ENCODE results near the gene HOPX.
"Not testable (repeated sequence)": the region's sequence is repeated elsewhere in the genome, so short reads cannot be mapped to it uniquely, and the experiment has no call there.

Gene HOPX

GRCh38 chr4:56727150-56727549 is 46.1 kb upstream of the HOPX start:
- no peak overlapping the region for H3K4me3 ChIP-seq (ENCODE audit: low read depth, low read length)
- ChIA-PET CTCF (interaction anchor here (0.6 to 1.1 kb wide), 3 partner anchors 16 to 74 kb away, joined by 3 to 5 read pairs (median 3); no protein-coding TSS in a partner anchor), POLR2A (no interaction called here)
- TF ChIP-seq PRDM10 (tag by site-specific recombination; IDR thresholded peaks at IDR 0.05), result no peak
- TF ChIP-seq ZNF280D (tag by site-specific recombination; IDR thresholded peaks at IDR 0.05), result no peak
- TF ChIP-seq TRIM28 (IDR thresholded peaks at IDR 0.05; ENCODE audit: borderline replicate concordance, low read length), result peak; percentile 81
- H3K27ac ChIP-seq (ENCODE audit: extremely low read depth, low read depth, low read length), result no peak overlapping the region
- H3K36me3 ChIP-seq (ENCODE audit: control insufficient read depth in 2 of 2, insufficient read depth in 1 of 2, low read length in 2 of 2), result no peaks in the 10 kb centered on the region
- no peaks in the 10 kb centered on the region for H3K9me3 ChIP-seq (ENCODE audit: control insufficient read depth, insufficient read depth, low read depth, low read length)
- no peaks in the 10 kb centered on the region for H3K4me1 ChIP-seq (ENCODE audit: control insufficient read depth, insufficient read depth, low read length)

- POLR2A ChIA-PET; H3K4me1 ChIP-seq (ENCODE audit: control insufficient read depth, insufficient read depth, low read length); H3K27ac ChIP-seq (ENCODE audit: extremely low read depth, low read depth, low read length); H3K4me3 ChIP-seq (ENCODE audit: low read depth, low read length); H3K9me3 ChIP-seq (ENCODE audit: control insufficient read depth, insufficient read depth, low read depth, low read length); H3K36me3 ChIP-seq (ENCODE audit: control insufficient read depth in 2 of 2, insufficient read depth in 1 of 2, low read length in 2 of 2): not testable (repeated sequence)
- CTCF ChIA-PET, result interaction anchor here (0.6 to 1.1 kb wide), 4 partner anchors 15 to 57 kb away, joined by 3 to 5 read pairs (median 3); no protein-coding TSS in a partner anchor
- TF ChIP-seq ZNF580 (tag by site-specific recombination; IDR thresholded peaks at IDR 0.05), result peak; percentile 72; the same call in 1 of the 2 replicates
- peak; percentile 92 for TF ChIP-seq ZNF146 (tag by site-specific recombination; IDR thresholded peaks at IDR 0.05)
Measured at GRCh38 chr4:56726593-56726992, 45.5 kb upstream of the HOPX start.

GRCh38 chr4:56723659-56724230 is 42.6 kb upstream of the HOPX start:
- Histone ChIP-seq H3K27ac (ENCODE audit: extremely low read depth, low read depth, low read length) (no peak overlapping the region), H3K4me1 (ENCODE audit: control insufficient read depth, insufficient read depth, low read length) (no peaks in the 10 kb centered on the region), H3K4me3 (ENCODE audit: low read depth, low read length) (no peak overlapping the region), H3K9me3 (ENCODE audit: control insufficient read depth, insufficient read depth, low read depth, low read length) (no peaks in the 10 kb centered on the region), H3K36me3 (ENCODE audit: control insufficient read depth in 2 of 2, insufficient read depth in 1 of 2, low read length in 2 of 2) (no peaks in the 10 kb centered on the region)
- POLR2A ChIA-PET, result interaction anchor here (0.5 kb wide), 1 partner anchor 103 kb away, joined by 3 read pairs; no protein-coding TSS in a partner anchor
- CTCF ChIA-PET, result no interaction called here
- TF ChIP-seq ZNF621 (tag by site-specific recombination; IDR thresholded peaks at IDR 0.05), result no peak
- no peak for TF ChIP-seq ZNF623 (tag by site-specific recombination; IDR thresholded peaks at IDR 0.05)
- TF ChIP-seq ZNF555 (tag by site-specific recombination; conservative IDR thresholded peaks at IDR 0.05), result no peak
- TF ChIP-seq ZNF544 (tag by site-specific recombination; IDR thresholded peaks at IDR 0.05), result no peak
- no peak for TF ChIP-seq SP7 (tag by site-specific recombination; IDR thresholded peaks at IDR 0.05)
- TF ChIP-seq ZBTB21 (tag by site-specific recombination; IDR thresholded peaks at IDR 0.05), result no peak
- no peak for TF ChIP-seq ZNF423 (tag by site-specific recombination; IDR thresholded peaks at IDR 0.05)
- TF ChIP-seq BCL11A (tag by site-specific recombination; IDR thresholded peaks at IDR 0.05; ENCODE audit: low read depth), result no peak
- no peak for TF ChIP-seq INSM2 (tag by site-specific recombination; IDR thresholded peaks at IDR 0.05)
- TF ChIP-seq ZNF670 (tag by site-specific recombination; IDR thresholded peaks at IDR 0.05; ENCODE audit: low read depth), result no peak
- no peak for TF ChIP-seq PRDM1 (tag by site-specific recombination; IDR thresholded peaks at IDR 0.05)
- no peak for TF ChIP-seq ZNF155 (tag by site-specific recombination; IDR thresholded peaks at IDR 0.05)
- TF ChIP-seq GLI2 (tag by site-specific recombination; IDR thresholded peaks at IDR 0.05; ENCODE audit: borderline replicate concordance, low read depth), result no peak
- no peak for TF ChIP-seq ZNF600 (tag by site-specific recombination; IDR thresholded peaks at IDR 0.05)
- TF ChIP-seq ZNF26 (tag by site-specific recombination; IDR thresholded peaks at IDR 0.05), result no peak
- no peak for TF ChIP-seq ZNF114 (tag by site-specific recombination; IDR thresholded peaks at IDR 0.05)
- no peak for TF ChIP-seq ZNF121 (tag by site-specific recombination; IDR thresholded peaks at IDR 0.05)
